Heart left ventricle (tissue), 13 donors: ENCODE data around the gene RAP1GDS1.

ENCODE experiments used
- POLR2A ChIP-seq, 2 donors: fragments of 450-650 bp; IDR thresholded peaks; one replicate each; pipeline ENCODE4 v1.6.1; 2017; ENCODE audit warnings: antibody characterized with exemption in 2 of 2, mild to moderate bottlenecking in 2 of 2, moderate library complexity in 2 of 2
- TF ChIP-seq, protein P1 (sequence below), 12 donors: fragments of 200-600 bp; sonication (generic) in 4 of 12; IDR thresholded peaks; one replicate each; pipeline versions ENCODE4 v1.5.0 to v1.8.0; 2018 to 2022; ENCODE audit warnings: antibody characterized with exemption in 12 of 12, mild to moderate bottlenecking in 5 of 12
- donor health status: ischemic (EF 13 %, LVEDD 7.1; RV severe dilation, severe dysfunction).
- donor health status: DM: no; HTN: yes; CAD: no.
- donor health status: DM: no; HTN: no; CAD: no.
- donor health status: ischemic (EF 25% LVEDD 6.9; RV normal size, moderate dysfunction).
- donor health status: ischemic (EF 25% LVEDD 5.7; RV mildly dilated, moderate dysfunction).
- donor health status: ischemic (EF 35%, LVEDD 5.7; RV mildly dilated, moderate dysfunction).
- donor health status: nonischemic (EF 11% LVEDD 7.7; RV severe dilation, severe dysfunction).
- donor health status: DM: yes; HTN: yes; CAD: no.
- donor health status: PGD.
- donor health status: ischemic (EF 29% LVEDD 5.4; RV normal size, mild dysfunction).
- donor health status: nonischemic (EF 23%, LVEDD 6.1; RV moderate dilation, normal function).

DNA sequence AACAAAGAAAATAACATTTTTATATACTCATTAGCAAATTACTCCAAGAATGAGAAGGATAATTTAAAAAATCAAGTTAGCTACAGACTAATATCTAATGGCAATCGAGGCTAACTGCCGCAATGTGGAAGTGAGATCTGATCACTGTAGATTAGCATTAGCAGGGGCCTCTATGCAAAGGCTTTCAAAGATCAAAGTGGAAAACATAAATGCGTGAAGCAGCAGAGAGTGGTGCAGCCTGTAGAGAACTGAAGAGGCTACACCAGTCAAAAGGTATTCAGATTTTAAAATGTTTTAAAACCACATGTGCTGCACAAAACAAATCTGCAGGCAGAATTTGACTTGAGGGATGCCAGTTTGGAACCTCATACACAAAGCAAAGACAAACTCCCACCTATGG lies 24.0 kb upstream of the RAP1GDS1 start:
- TF ChIP-seq, protein P1, sequence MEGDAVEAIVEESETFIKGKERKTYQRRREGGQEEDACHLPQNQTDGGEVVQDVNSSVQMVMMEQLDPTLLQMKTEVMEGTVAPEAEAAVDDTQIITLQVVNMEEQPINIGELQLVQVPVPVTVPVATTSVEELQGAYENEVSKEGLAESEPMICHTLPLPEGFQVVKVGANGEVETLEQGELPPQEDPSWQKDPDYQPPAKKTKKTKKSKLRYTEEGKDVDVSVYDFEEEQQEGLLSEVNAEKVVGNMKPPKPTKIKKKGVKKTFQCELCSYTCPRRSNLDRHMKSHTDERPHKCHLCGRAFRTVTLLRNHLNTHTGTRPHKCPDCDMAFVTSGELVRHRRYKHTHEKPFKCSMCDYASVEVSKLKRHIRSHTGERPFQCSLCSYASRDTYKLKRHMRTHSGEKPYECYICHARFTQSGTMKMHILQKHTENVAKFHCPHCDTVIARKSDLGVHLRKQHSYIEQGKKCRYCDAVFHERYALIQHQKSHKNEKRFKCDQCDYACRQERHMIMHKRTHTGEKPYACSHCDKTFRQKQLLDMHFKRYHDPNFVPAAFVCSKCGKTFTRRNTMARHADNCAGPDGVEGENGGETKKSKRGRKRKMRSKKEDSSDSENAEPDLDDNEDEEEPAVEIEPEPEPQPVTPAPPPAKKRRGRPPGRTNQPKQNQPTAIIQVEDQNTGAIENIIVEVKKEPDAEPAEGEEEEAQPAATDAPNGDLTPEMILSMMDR (IDR thresholded peaks at IDR 0.05), result no peak
- TF ChIP-seq POLR2A (IDR thresholded peaks at IDR 0.05), result no peak
